GM21717 (cell line): ENCODE results near the gene ALDH3B2.
"Not testable (repeated sequence)": the region's sequence is repeated elsewhere in the genome, so short reads cannot be mapped to it uniquely, and the experiment has no call there.

Experiments
- ATAC-seq: cut with Tn5 transposase; IDR thresholded peaks from one replicate; pipeline ENCODE4 v1.9.1; 2021; ENCODE audit warnings: mild to moderate bottlenecking, moderate library complexity; ENCODE audit not compliant: unreplicated experiment

ALDH3B2 gene

DNA sequence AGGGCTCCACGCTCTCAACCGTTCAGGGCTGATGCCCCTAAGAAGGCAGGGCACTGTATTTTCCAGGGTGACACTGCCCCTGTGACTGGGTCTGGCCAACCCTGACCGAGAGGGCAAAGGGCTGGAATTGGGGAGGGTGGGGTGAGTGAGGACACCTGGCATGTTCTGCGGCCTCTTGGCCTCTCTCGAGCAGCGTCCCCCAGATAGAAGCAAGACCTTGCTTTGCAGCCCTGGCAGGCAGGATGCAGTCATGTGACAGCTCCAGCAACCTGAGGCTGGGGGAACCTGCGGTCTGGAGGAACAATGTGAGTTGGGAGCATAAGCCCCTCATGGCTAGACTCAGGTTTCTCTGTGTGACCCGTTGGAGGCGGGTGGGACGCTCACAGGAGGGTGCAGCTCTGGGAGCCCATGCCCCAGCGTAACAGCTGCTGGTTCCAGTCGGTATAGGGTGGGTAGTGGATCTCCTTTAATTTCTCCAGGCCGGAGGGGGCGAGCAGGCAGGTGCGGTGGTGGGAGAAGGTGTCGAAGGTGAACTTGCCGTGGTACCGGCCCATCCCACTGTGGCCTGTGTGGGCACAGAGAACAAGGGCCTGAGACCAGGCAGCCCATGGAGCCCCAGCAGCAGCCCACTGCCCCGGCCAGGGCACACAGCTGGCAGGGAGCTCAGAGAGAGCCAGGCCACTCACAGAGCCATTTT, 11.4 kb downstream of the ALDH3B2 start:
- ATAC-seq = no peak

DNA sequence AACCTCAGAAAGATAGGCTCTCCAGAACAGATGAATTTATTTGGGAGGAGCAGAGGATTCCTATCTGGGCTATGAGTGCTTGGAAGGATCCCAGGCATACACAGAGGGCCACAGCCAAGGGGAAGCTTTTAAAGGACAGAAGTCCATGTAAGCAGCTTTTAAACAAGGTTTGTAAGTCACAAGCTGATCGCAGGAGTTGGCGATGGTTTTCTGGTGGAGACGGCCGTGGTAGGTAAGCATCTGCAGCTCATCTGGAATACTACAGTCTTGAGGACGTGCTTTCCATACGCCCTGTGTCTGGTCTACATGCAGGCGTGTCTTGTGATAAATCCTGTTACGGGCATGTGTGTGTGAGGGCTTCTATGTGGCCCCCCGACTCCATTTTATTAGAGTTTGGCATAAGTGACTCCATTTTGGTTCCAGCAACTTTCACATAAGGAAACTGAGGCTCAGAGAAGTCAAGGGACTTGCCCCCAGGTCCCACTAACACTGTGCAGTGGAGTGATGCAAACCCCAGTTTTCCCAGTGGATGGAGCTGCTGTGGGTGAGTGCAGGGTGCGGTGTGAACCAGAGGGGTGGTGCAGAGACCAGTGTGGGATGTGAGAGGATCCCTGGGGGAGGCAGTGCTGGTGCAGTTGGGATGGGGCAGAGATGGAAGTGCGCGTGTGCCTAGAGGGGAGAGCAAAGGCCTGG, 12.1 kb downstream of the ALDH3B2 start:
- ATAC-seq = no peak

DNA sequence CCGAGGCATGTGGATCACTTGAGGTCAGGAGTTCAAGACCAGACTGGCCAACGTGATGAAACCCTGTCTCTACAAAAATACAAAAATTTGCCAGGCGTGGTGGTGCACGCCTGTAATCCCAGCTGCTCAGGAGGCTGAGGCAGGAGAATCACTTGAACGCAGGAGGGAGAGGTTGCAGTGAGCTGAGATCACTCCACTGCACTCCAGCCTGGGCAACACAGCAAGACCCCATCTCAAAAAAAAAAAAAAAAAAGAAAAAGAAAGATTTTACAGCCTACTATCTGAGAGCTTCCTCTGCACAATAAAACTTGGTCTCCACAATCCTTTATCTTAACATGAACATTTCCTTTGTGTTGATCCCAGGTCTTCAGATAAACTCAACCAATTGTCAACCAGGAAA, 13.7 kb downstream of the ALDH3B2 start:
- not testable (repeated sequence) for ATAC-seq

DNA sequence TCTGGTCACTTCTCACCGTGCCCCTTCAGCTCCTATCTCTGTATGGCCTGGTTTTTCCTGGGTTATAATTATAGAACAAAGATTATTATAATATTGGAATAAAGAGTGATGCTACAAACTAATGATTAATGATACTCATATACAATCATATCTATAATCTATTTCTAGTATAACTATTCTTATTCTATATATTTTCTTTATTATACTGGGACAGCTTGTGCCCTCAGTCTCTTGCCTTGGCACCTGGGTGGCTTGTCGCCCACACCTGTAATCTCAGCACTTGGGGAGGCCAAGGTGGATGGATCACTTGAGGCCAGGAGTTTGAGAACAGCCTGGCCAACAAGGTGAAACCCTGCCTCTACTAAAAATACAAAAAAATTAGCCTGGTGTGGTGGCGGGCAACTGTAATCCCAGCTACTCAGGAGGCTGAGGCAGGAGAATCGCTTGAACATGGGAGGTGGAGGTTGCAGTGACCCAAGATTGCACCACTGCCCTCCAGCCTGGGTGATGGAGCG, 14.7 kb downstream of the ALDH3B2 start:
- not testable (repeated sequence) for ATAC-seq

DNA sequence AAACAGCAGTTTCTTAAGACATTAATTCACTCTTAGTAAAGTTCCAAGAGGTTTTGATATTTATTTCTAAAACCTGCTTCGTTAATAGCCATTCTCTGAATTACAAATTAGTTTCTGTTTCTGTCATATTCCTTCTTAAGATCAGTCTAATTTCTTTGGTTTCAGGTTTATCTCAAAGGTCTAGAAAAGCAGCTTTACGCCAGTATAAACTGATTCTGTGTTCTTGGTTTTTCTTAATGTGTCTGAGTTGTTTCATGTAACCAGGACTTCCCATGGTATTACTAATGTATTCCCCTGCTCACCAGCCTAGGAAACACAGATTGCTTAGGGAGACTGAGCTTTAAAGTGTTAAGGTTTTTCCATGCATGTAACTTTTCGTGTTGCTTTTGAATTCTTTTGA, 17.1 kb downstream of the ALDH3B2 start:
- ATAC-seq = no peak

DNA sequence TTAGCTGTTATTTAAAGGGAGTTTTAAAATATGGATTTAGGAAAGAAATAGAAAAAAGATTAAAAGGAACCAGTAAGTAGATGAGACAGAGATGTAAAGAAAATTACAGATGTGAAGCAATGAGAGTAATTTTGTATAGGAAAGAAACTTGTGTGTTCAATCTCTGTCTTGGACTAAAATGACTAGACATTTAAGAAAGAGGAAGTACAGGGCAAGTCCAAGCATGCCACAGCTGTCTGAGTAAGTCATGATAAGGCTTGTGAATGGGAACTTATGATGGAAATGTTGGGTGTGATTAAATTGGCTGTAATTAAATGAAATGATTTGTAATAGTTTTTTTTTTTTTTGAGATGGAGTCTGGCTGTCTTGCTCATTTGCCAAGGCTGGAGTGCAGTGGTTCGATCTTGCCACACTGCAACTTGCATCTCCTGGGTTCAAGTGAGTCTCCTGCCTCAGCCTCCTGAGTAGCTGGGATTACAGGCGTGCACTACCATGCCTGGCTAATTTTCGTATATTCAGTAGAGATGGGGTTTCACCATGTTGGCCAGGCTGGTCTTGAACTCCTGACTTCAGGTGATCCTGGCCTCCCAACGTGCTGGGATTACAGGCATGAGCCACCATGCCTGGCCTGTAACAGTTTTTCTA, 18.0 kb downstream of the ALDH3B2 start:
- no peak for ATAC-seq

DNA sequence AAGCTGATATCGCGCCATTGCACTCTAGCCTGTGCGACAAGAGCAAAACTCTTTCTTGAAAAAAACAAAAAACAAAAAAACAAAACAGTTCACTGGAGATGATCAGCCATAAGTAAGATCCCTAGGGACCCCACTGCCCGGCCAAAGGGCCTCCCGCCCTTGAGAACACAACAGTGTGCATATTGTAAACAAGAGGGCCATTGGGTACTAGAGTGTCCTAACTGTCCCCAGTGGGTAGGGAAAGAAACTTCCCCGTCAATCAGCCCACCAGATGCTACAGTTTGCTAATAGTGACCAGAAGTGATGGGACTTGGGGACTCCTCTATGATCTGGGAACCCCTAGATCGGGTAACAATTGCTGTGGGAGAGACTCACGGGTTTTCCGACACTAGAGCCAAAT, 20.2 kb downstream of the ALDH3B2 start:
- no peak for ATAC-seq

DNA sequence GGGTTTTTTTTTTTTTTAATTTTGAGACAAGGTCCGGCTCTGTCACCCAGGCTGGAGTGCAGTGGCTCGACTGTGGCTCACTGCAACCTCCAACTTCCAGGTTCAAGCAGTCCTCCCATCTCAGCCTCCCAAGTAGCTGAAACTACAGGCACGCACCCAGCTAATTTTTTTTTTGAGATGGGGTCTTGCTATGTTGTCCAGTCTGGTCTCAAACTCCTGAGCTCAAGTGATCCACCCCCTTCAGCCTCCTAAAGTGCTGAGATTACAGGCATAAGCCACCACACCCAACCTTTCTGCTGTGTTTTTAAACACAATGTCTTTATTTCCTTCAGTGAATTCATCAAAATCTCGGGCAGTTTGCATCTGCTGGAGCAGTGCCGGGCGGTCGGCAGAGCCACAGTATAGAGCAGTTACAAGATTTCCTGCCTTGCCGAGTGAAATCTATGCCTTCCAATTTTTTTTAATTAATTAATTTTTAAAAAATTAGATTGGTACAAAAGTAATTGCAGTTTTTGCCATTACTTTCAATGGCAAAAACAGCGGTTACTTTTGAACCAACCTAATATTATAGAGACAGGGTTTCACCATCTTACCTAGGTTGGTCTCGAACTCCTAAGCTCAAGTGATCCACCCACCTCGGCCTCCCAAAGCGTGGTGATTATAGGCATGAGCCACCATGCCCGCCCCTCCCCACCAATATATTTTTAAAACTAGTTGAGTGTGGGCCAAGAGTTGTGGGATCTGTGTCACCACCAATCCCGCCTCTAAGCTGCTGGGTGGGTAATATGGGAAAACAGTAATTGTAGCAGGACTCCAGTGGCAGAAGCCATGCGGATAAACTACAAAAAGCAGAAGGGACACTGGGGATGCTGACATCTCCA, 21.2 kb downstream of the ALDH3B2 start:
- ATAC-seq = no peak

DNA sequence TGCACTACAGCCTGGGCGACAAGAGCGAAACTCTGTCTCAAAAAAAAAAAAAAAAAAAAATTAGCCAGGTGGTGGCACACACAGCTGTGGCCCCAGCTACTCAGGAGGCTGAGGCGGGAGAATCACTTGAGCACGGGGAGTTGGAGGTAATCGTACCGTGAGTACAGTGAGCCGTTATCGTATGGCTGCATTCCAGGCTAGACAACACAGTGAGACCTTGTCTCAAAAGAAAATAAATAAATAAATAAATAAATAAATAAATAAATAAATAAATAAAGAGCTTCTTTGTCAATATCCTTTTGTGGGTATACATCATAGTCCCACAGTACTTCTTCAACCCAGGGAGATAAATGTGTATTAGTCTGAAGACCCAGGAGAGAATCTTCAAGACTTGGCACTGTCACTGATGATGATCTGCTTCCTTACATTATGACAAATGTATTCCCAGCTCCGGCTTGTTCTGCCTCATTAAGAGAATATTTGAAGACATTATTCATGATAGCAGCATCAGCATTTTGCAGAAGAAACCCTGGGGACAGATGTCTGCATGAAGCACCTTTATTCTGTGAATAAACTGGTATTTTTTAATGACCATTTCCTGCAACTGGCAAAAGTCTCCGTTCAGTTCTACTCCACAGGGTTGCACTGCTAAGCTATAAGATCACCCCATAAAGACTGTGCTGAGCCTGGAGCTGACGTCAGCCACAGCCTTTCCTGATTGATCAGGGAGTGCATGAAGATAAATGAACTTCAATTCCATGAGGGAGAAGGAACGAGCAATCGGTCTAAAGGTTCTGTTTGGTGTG, 22.2 kb downstream of the ALDH3B2 start:
- ATAC-seq = no peak

DNA sequence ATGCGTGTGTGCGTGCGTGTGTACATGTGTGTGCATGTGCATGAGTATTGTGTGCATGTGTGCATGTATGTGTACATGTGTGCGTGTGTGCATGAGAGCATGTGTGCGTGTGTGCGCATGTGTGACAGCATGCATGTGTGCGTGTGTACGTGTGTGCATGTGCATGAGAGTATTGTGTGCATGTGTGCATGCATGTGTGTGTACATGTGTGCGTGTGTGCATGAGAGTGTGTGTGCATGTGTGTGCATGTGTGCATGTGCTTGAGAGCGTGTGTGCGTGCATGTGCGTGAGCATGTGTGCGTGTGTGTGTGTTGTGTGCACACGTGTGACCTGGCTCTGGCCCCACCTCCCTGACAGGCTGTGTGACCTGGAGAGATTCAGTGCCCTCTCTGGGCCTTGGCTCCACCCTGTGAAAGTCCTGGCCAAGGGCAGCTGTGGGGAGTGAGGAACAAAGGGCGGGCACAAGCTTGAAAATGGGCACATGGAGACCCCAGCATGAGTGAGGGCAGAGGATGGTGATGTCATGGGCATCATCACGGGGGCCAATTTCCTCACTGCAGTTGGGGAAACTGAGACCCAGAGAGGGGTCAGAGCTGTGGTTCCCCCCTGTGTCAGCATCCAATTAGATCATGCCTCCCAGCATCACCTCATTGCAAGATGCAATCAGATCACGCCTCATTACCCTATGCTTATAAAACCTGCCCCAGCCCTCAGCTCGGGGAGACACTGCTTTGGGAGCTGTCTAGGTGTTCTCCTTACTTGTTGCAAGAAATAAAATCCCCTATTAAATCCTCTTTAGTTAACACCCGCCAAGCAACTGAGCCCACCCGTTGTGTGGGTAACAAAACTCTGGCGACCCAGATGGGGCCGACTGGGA, 24.6 kb downstream of the ALDH3B2 start:
- no peak for ATAC-seq

DNA sequence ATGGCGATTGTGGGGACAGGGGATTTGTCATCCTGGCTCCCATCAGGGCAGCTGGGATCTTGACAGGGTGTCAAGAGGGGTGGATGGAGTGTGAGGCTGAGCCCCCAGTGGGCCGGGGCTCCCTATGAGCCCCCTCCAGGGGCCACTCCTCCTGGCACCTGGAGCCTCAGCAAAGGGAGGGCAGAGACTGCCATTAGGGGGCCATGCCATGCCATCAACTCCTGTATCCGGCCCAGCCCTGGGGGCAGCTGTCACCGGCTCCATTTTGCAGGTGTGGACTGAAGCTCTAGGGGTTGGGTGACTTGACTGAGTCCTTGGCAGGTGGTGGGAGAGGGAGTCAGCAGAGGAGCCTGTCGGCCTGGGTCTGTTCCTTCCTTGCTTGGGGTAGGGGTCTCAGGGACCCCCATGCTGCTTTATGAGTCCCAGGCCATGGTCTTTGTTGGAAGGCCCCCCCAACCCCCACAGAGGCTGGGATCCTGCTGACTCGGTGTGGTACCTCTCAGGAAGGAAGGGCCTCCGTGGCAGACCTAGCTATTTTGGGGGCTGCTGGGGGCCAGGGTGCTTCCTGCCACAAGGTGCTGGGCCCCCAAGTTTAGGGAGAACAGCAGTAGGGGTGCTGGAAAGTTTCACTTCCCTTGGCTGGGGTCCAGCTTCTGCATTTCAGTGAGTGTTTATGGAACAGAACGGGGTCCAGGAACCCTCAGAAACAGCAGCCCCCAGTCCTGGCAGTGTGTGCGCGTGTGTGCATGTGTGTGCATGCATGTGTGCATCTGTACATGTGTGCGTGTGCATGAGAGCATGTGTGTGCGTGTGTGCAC, 25.4 kb downstream of the ALDH3B2 start:
- ATAC-seq = no peak

DNA sequence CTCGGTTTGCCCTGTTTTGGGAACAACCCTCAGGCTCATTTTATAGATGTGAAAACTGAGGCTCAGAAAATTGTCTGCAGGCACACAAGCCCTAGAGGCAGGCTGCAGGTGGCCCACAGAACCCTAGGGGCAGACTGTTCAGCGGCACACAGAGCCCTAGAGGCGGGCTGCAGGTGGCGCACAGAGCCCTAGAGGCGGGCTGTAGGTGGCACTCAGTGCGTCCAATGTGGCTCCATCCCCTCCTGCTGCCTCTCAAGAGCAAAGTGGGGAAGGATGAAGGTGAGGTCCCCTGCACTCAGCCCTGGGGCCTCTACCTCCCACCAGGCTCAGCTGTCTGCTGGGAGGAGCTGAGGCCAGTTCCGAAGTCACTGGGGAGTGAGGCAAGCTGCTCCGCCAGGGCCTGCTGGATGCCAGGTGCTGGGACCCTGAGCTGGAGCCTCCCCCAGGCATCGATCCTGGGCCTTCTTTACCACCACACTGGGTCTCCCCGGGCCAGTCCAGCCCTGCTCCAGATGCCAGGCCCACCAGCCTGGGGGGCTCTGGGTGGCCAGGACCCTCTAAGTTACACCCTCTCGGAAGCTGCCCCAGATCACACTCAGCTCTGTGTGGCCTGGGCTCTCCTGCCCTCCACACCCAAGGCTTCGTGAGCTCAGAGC, 26.2 kb downstream of the ALDH3B2 start:
- ATAC-seq = no peak

DNA sequence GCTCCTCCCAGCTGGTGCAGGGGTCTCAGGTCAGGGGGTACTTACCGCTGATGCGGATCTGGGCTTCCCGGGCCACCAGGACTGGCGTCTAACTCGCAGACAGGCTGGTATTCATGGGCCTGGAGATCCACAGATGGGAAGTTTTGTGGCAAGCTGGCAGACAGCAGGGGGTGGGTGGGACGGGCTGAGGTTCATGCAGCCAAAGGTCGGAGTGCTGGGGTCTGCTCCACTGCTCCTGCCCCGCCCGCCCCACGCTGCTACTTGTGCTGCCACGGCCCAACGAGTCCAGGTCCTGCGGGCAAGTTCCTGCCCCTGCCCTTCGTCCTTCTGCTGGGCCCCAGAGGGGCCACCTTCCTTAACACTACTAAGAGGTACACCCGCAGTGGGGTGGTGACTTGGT, 27.0 kb downstream of the ALDH3B2 start:
- ATAC-seq = no peak

DNA sequence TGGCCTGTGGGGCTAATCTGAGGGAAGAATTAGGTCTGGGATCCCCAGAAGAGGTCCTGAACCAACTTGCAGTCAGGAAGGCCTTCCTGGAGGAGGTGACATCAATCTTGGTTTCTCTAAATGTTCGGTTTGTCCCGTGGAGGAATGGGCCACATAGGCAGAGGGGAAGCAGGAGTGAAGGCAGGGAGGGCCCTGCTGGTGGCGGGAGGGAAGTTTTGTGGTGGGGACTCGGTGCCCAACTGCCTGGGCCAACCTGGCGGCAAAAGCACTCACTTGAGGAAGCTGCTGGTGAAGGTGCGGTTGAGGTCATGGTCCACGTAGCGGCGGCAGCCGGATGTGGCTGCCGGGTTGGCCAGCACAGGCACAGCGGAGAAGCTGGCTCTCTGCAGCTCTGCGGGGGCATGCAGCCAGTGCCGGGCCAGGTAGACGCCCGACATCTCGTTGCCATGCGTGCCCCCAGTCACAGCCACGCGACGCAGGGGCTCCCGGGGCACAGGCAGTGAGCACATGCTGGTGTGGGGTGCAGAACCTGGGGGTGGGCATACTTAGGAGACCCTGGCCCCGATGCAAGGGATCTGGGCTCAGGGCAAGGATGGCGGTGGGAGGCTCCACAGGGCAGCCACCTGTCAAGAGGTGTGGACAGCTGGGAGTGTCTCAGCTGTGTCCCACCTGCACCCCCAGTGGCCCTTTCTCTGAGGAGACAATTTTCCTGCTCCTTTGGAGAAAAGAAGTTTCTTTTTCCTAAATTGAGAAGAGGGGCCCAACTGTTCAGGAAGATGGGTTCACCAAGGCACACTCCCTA, 27.7 kb downstream of the ALDH3B2 start:
- no peak for ATAC-seq

DNA sequence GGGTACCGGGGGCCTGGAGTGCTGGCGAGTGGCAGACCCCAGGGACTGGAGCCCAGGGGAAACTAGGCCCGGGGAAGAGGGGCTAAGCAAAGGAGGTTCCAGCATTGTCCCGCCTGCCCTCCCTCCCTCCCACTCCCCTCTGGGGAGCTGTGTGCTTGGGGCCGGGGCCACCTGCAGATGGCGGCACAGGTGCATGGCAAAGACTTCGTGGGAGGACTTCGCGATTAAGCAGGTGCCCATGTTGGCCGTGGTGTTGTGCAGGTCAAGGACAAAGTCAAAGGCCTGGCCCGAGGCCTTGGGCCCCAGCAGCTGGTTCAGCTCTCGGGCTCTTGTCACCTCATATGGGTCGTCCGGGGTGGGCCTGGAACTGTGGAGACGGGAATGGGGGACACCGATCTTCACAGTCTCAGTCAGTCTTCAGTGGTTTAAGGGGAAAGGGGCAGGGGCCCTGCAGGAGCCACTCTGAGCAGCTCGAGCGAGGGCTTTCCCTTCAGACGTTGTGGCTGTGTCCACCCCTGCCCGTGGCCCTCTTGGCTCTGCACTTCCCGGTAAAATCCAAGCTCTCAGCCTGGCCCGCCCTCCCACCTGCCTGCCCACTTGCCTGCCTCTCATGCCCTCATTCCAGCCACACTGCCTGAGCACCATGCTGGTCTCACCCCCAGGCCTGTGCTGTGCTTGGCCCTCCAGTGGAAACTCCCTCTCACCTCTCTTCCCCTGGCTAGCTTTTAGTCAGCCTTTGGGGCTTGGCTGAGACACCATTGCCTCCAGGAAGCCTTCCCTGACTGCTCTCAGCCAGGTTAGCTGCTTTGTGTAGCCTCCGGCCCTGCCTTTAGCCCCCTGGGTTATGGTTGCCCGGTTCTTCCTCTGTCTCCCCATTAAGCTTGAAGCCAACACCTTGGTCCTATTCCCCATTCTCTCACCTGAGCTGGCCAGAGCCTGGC, 28.6 kb downstream of the ALDH3B2 start:
- no peak for ATAC-seq
